K562 (cell line): ENCODE measurements around the gene POLR3GL. TPM values are rescaled to one million over a fixed set of nuclear protein-coding genes. Genes with fewer than 3 reads are reported as not detected.

Experiments used
- CAMTA2 ChIP-seq: fragments of 250-450 bp; sonication (Bioruptor Pico); conservative IDR thresholded peaks from 2 replicates; pipeline ENCODE4 v1.5.1; 2022
- CREB3 ChIP-seq: fragments of 450-650 bp; conservative IDR thresholded peaks from 2 replicates; pipeline ENCODE4 v1.6.1; 2016; ENCODE audit warnings: missing genetic modification characterization, low read depth, mild to moderate bottlenecking, missing compliant biosample characterization, moderate library complexity
- CTBP1 ChIP-seq: fragments of 450-650 bp; IDR thresholded peaks from 2 replicates; pipeline ENCODE4 v1.6.1; 2016; ENCODE audit warnings: borderline replicate concordance
- PRPF4 ChIP-seq: fragments of 200-400 bp; formaldehyde crosslinking; IDR thresholded peaks from one replicate; pipeline ENCODE4 v1.6.1; 2017; ENCODE audit warnings: low read length, low read depth, mild to moderate bottlenecking; ENCODE audit not compliant: insufficient read depth, poor library complexity, severe bottlenecking
- PTRF ChIP-seq: fragments of 450-650 bp; IDR thresholded peaks from 2 replicates; pipeline ENCODE4 v1.6.1; 2016; ENCODE audit warnings: mild to moderate bottlenecking, missing genetic modification characterization, missing compliant biosample characterization
- SMC3 ChIP-seq: conservative IDR thresholded peaks from 2 replicates; pipeline ENCODE4 v1.6.1; 2011; ENCODE audit warnings: low read depth, low read length, improper control_type of control experiment; ENCODE audit not compliant: insufficient read depth
- STAT5A ChIP-seq: IDR thresholded peaks from 2 replicates; pipeline ENCODE4 v1.6.1; 2012; ENCODE audit warnings: low read length, inconsistent platforms, borderline replicate concordance
- ZFP30 ChIP-seq: fragments of 250-450 bp; sonication (Bioruptor Pico); IDR thresholded peaks from 2 replicates; pipeline ENCODE4 v1.8.0; 2022; ENCODE audit warnings: moderate library complexity, mild to moderate bottlenecking, inconsistent platforms, borderline replicate concordance
- ZNF324 ChIP-seq: fragments of 250-450 bp; sonication (Bioruptor Pico); IDR thresholded peaks from 2 replicates; pipeline ENCODE4 v1.4.0; 2020; ENCODE audit warnings: mild to moderate bottlenecking
- ZNF592 ChIP-seq: fragments of 450-650 bp; IDR thresholded peaks from 2 replicates; pipeline ENCODE4 v1.6.1; 2017; ENCODE audit warnings: antibody characterized with exemption, mild to moderate bottlenecking
- polyA plus RNA-seq, 8 experiments: library from polyadenylated mRNA; depleted of rRNA in 4 of 8; stranded (reverse) in 5 of 8; unstranded in 3 of 8; fragments of >200 nt; fragmentation: Nextera tagmentation in 2 of 8; fragmentation: Illumina TruSeq in 1 of 8; extraction: Ambion mirVana in 2 of 8; extraction: Trizol in 1 of 8; gene quantifications; 2 replicates each; pipeline versions ENCODE4 v1.2.1 to v1.2.3, GENCODE V29; 2011 to 2014; ENCODE audit warnings: inconsistent platforms in 1 of 8, missing spikeins in 1 of 8
- total RNA-seq, 7 experiments: library from RNA; depleted of rRNA in 6 of 7; stranded (reverse); fragments of >200 nt in 6 of 7; fragmentation: Illumina TruSeq in 2 of 7; extraction: Trizol in 2 of 7; gene quantifications; 2 replicates each; pipeline versions ENCODE4 v1.2.1 to v1.2.3, GENCODE V29; 2011 to 2021; ENCODE audit warnings: low replicate concordance in 1 of 7
- TF ChIP-seq, protein P1 (sequence below): fragments of 250-450 bp; sonication (Bioruptor Pico); IDR thresholded peaks from 2 replicates; pipeline ENCODE4 v1.8.0; 2022; ENCODE audit warnings: moderate library complexity, mild to moderate bottlenecking, inconsistent platforms
- TF ChIP-seq, protein P2 (sequence below): fragments of 200-400 bp; formaldehyde crosslinking; IDR thresholded peaks from 2 replicates; pipeline ENCODE4 v1.6.1; 2017; ENCODE audit warnings: mild to moderate bottlenecking, low read depth, low read length, moderate library complexity
- TF ChIP-seq, protein P3 (sequence below): fragments of 150-350 bp; IDR thresholded peaks from 2 replicates; pipeline ENCODE4 v1.6.1; 2014; ENCODE audit warnings: low read depth, mild to moderate bottlenecking, low read length, borderline replicate concordance

The POLR3GL gene
- total and polyA plus RNA-seq, 9 of the 15 experiments (the other 6 are each of a cell fraction or from before 2014, with no cell fraction given): 14.6 to 48.4 (median 38.2) TPM

- TF ChIP-seq STAT5A (no peak), PRPF4 (no peak), CAMTA2 (CRISPR knock-in tag) (no peak), CREB3 (tag) (no peak), CTBP1 (no peak), ZFP30 (CRISPR knock-in tag) (no peak), ZNF324 (CRISPR knock-in tag) (no peak), SMC3 (no peak), PTRF (tag) (no peak), ZNF592 (no peak)
- TF ChIP-seq, protein P1, sequence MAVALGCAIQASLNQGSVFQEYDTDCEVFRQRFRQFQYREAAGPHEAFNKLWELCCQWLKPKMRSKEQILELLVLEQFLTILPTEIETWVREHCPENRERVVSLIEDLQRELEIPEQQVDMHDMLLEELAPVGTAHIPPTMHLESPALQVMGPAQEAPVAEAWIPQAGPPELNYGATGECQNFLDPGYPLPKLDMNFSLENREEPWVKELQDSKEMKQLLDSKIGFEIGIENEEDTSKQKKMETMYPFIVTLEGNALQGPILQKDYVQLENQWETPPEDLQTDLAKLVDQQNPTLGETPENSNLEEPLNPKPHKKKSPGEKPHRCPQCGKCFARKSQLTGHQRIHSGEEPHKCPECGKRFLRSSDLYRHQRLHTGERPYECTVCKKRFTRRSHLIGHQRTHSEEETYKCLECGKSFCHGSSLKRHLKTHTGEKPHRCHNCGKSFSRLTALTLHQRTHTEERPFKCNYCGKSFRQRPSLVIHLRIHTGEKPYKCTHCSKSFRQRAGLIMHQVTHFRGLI (CRISPR knock-in tag): no peak
- TF ChIP-seq, protein P2, sequence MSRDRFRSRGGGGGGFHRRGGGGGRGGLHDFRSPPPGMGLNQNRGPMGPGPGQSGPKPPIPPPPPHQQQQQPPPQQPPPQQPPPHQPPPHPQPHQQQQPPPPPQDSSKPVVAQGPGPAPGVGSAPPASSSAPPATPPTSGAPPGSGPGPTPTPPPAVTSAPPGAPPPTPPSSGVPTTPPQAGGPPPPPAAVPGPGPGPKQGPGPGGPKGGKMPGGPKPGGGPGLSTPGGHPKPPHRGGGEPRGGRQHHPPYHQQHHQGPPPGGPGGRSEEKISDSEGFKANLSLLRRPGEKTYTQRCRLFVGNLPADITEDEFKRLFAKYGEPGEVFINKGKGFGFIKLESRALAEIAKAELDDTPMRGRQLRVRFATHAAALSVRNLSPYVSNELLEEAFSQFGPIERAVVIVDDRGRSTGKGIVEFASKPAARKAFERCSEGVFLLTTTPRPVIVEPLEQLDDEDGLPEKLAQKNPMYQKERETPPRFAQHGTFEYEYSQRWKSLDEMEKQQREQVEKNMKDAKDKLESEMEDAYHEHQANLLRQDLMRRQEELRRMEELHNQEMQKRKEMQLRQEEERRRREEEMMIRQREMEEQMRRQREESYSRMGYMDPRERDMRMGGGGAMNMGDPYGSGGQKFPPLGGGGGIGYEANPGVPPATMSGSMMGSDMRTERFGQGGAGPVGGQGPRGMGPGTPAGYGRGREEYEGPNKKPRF: no peak
- TF ChIP-seq, protein P3, sequence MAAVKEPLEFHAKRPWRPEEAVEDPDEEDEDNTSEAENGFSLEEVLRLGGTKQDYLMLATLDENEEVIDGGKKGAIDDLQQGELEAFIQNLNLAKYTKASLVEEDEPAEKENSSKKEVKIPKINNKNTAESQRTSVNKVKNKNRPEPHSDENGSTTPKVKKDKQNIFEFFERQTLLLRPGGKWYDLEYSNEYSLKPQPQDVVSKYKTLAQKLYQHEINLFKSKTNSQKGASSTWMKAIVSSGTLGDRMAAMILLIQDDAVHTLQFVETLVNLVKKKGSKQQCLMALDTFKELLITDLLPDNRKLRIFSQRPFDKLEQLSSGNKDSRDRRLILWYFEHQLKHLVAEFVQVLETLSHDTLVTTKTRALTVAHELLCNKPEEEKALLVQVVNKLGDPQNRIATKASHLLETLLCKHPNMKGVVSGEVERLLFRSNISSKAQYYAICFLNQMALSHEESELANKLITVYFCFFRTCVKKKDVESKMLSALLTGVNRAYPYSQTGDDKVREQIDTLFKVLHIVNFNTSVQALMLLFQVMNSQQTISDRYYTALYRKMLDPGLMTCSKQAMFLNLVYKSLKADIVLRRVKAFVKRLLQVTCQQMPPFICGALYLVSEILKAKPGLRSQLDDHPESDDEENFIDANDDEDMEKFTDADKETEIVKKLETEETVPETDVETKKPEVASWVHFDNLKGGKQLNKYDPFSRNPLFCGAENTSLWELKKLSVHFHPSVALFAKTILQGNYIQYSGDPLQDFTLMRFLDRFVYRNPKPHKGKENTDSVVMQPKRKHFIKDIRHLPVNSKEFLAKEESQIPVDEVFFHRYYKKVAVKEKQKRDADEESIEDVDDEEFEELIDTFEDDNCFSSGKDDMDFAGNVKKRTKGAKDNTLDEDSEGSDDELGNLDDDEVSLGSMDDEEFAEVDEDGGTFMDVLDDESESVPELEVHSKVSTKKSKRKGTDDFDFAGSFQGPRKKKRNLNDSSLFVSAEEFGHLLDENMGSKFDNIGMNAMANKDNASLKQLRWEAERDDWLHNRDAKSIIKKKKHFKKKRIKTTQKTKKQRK: no peak
Measured at GRCh38 chr1:145985502-145986439, 21.3 kb downstream of the POLR3GL start (continued).
